H1 (cell line): ENCODE results near the gene MMUT. TPM values are rescaled to one million over a fixed set of nuclear protein-coding genes. Genes with fewer than 3 reads are reported as not detected.

ENCODE experiments used
- EGR1 ChIP-seq: IDR thresholded peaks from 2 replicates; pipeline ENCODE4 v1.6.1; 2011; ENCODE audit warnings: low read depth, low read length, borderline replicate concordance
- SAP30 ChIP-seq: fragments of 300-600 bp; sonication (generic); IDR thresholded peaks from 2 replicates; pipeline ENCODE4 v1.7.1; 2012; ENCODE audit warnings: low read length, moderate library complexity, mild to moderate bottlenecking, inconsistent platforms; ENCODE audit not compliant: insufficient read depth, insufficient replicate concordance
- polyA plus RNA-seq, 7 experiments: library from polyadenylated mRNA; depleted of rRNA in 3 of 7; stranded (reverse) in 5 of 7; unstranded in 2 of 7; fragments of >200 nt in 5 of 7; fragments of 200-250 nt in 2 of 7; gene quantifications; 1 replicate in 5 of 7; 2 replicates in 1 of 7; 4 replicates in 1 of 7; pipeline versions ENCODE4 v1.2.1 to v1.2.3, GENCODE V29; 2011 to 2013; ENCODE audit warnings: missing spikeins in 2 of 7, mixed read lengths in 2 of 7
- total RNA-seq: library from RNA; stranded (reverse); fragmentation: NEBNext Ultra II Directional; extraction: Animal tissue kit (Norgen Biotek cat#: 25700); gene quantifications from 2 replicates; pipeline ENCODE4 v1.2.1, GENCODE V29; 2021

MMUT gene
- total and polyA plus RNA-seq, 2 of the 8 experiments (the other 6 are each of a cell fraction or from before 2014, with no cell fraction given) = 5.2 to 13.0 TPM

- TF ChIP-seq SAP30 (no peak), EGR1 (no peak)
Observed at GRCh38 chr6:49410564-49410963, 52.5 kb downstream of the MMUT start (continued).
